Esophagus muscularis mucosa (tissue), 4 donors: ENCODE measurements around the gene RPL38. TPM values are rescaled to one million over a fixed set of nuclear protein-coding genes. Genes with fewer than 3 reads are reported as not detected.
A peak's percentile ranks its signal among the peaks of the same experiment; 100 is the strongest.

Experiments
- DNase-seq: peaks from one replicate; pipeline ENCODE4 v3.0.0-alpha.2; 2017; ENCODE audit errors: extremely low spot score
- H3K27ac ChIP-seq, 4 donors: fragments of 200-600 bp; sonication (generic); replicated peaks in 1 of 4; 1 replicate in 3 of 4; 2 replicates in 1 of 4; pipeline ENCODE4 v1.5.1; 2016 to 2019; ENCODE audit warnings: mild to moderate bottlenecking in 1 of 4
- H3K27me3 ChIP-seq, 4 donors: fragments of 200-600 bp; sonication (generic); one replicate each; pipeline versions ENCODE4 v1.5.1 to v1.6.0; 2016 to 2019
- H3K36me3 ChIP-seq, 4 donors: fragments of 200-600 bp; sonication (generic); one replicate each; pipeline ENCODE4 v1.5.1; 2016 to 2019
- H3K4me1 ChIP-seq, 4 donors: fragments of 200-600 bp; sonication (generic); one replicate each; pipeline ENCODE4 v1.5.1; 2016 to 2019
- H3K4me3 ChIP-seq, 4 donors: fragments of 200-600 bp; sonication (generic); 1 replicate in 2 of 4; 2 replicates in 2 of 4; pipeline ENCODE4 v1.5.1; 2016 to 2019; ENCODE audit warnings: mild to moderate bottlenecking in 4 of 4, moderate library complexity in 1 of 4
- H3K9me3 ChIP-seq, 4 donors: fragments of 200-600 bp; sonication (generic); 1 replicate in 3 of 4; 2 replicates in 1 of 4; pipeline ENCODE4 v1.5.1; 2016 to 2019
- CTCF ChIP-seq, 3 experiments: fragments of 200-600 bp in 2 of 3; fragments of 450-650 bp in 1 of 3; sonication (generic) in 2 of 3; IDR thresholded peaks; one replicate each; pipeline ENCODE4 v1.5.1; 2017 to 2019; ENCODE audit warnings: antibody characterized with exemption in 3 of 3, mild to moderate bottlenecking in 2 of 3, moderate library complexity in 1 of 3
- EP300 ChIP-seq: sonication (generic); formaldehyde crosslinking; IDR thresholded peaks from one replicate; pipeline ENCODE4 v1.6.1; 2017; ENCODE audit warnings: antibody characterized with exemption
- POLR2A ChIP-seq: fragments of 450-650 bp; IDR thresholded peaks from one replicate; pipeline ENCODE4 v1.6.1; 2017; ENCODE audit warnings: antibody characterized with exemption, moderate library complexity, mild to moderate bottlenecking, low read depth
- POLR2AphosphoS5 ChIP-seq, 2 donors: sonication (generic); formaldehyde crosslinking; IDR thresholded peaks; one replicate each; pipeline ENCODE4 v1.6.1; 2017; ENCODE audit warnings: antibody characterized with exemption in 2 of 2
- WGBS: methylation state at CpG from one replicate; pipeline ENCODE4 v1.1.5; 2018; 5-methylcytosine and 5-hydroxymethylcytosine counted together
- intact Hi-C: fragments of 100-400 bp; cut with DNase I; formaldehyde crosslinking; loops from one replicate; pipeline ENCODE4 v1.15.1; 2023
- total RNA-seq, 4 donors: library from RNA; depleted of rRNA; stranded (reverse); fragments of >200 nt; gene quantifications; one replicate each; pipeline versions ENCODE4 v1.1.0 to v1.2.1, GENCODE V29; 2016

Gene RPL38
- total RNA-seq, 4 donors from 2014 or later, result 445 to 1,296 (median 979) TPM

GRCh38 chr17:74230896-74231295, 27.4 kb downstream of the RPL38 start:
- no peak overlapping the region for H3K4me3 ChIP-seq
- no peaks in the 10 kb centered on the region for H3K27me3 ChIP-seq
- TF ChIP-seq CTCF (IDR thresholded peaks at IDR 0.05) (no peak), EP300 (no peak), POLR2A (no peak), POLR2AphosphoS5 (IDR thresholded peaks at IDR 0.05) (no peak)
- peaks cover 7 to 13% (median 12%) of the 10 kb centered on the region in 4 donors for H3K4me1 ChIP-seq
- H3K9me3 ChIP-seq, result no peaks in the 10 kb centered on the region
- H3K27ac ChIP-seq, result no peak overlapping the region
- DNase-seq, result no peak
- 90% methylated on average over 16 of the region's 16 CpGs for WGBS
- H3K36me3 ChIP-seq, result peaks cover 0 to 27% (median 11%) of the 10 kb centered on the region in 4 donors
- intact Hi-C loops, result no loop called here

- Histone ChIP-seq H3K27ac (no peak overlapping the region), H3K36me3 (peaks cover 0 to 29% (median 13%) of the 10 kb centered on the region in 4 donors), H3K4me1 (peaks cover 14 to 22% (median 16%) of the 10 kb centered on the region in 4 donors), H3K4me3 (no peak overlapping the region), H3K9me3 (no peaks in the 10 kb centered on the region), H3K27me3 (no peaks in the 10 kb centered on the region)
- intact Hi-C loops, result no loop called here
- DNase-seq, result no peak
- no peak for TF ChIP-seq CTCF (IDR thresholded peaks at IDR 0.05)
- no peak for TF ChIP-seq EP300
- TF ChIP-seq POLR2A, result no peak
- TF ChIP-seq POLR2AphosphoS5 (IDR thresholded peaks at IDR 0.05), result no peak
- WGBS, result 75% methylated on average over 10 of the region's 17 CpGs
Observed at GRCh38 chr17:74231928-74232907, 28.7 kb downstream of the RPL38 start.

GRCh38 chr17:74233937-74234336, 30.5 kb downstream of the RPL38 start:
- H3K4me1 ChIP-seq, result peaks cover 14 to 23% (median 16%) of the 10 kb centered on the region in 4 donors
- 93% methylated on average over 8 of the region's 8 CpGs for WGBS
- H3K4me3 ChIP-seq, result no peak overlapping the region
- no peak for TF ChIP-seq POLR2A
- no peak for TF ChIP-seq CTCF (IDR thresholded peaks at IDR 0.05)
- no peak for TF ChIP-seq EP300
- TF ChIP-seq POLR2AphosphoS5 (IDR thresholded peaks at IDR 0.05), result no peak
- H3K36me3 ChIP-seq, result peaks cover 0 to 37% (median 18%) of the 10 kb centered on the region in 4 donors
- no peaks in the 10 kb centered on the region for H3K27me3 ChIP-seq
- no peak for DNase-seq
- intact Hi-C loops, result no loop called here
- no peak overlapping the region for H3K27ac ChIP-seq
- no peaks in the 10 kb centered on the region for H3K9me3 ChIP-seq

GRCh38 chr17:74234486-74234885, 31.0 kb downstream of the RPL38 start:
- intact Hi-C loops, result no loop called here
- peaks cover 0 to 37% (median 18%) of the 10 kb centered on the region in 4 donors for H3K36me3 ChIP-seq
- DNase-seq, result no peak
- no peaks in the 10 kb centered on the region for H3K9me3 ChIP-seq
- H3K27me3 ChIP-seq, result no peaks in the 10 kb centered on the region
- WGBS, result 73% methylated on average over 1 of the region's 1 CpG
- TF ChIP-seq CTCF (IDR thresholded peaks at IDR 0.05) (no peak), POLR2A (no peak), POLR2AphosphoS5 (IDR thresholded peaks at IDR 0.05) (no peak), EP300 (no peak)
- no peak overlapping the region for H3K4me3 ChIP-seq
- H3K4me1 ChIP-seq, result peaks cover 14 to 28% (median 16%) of the 10 kb centered on the region in 4 donors
- peak overlapping the region in 2 of 4 donors; percentile 51 to 54 for H3K27ac ChIP-seq
